Astrocyte of the cerebellum (primary cell): ENCODE data around the gene MCRS1.
"Not testable (repeated sequence)": the region's sequence is repeated elsewhere in the genome, so short reads cannot be mapped to it uniquely, and the experiment has no call there.

Experiments
- DNase-seq: peaks from one replicate; pipeline ENCODE4 v3.0.0-alpha.2; 2011; ENCODE audit warnings: low read depth
- H3K4me3 ChIP-seq: 2 replicates; pipeline ENCODE4 v1.5.1; 2011; ENCODE audit warnings: mild to moderate bottlenecking, low read depth, low read length, moderate library complexity
- in situ Hi-C: cut with HindIII; loops from 2 replicates; pipeline ENCODE4 v1.10.0; 2017; ENCODE audit warnings: low sequenced_read_pairs
- TF ChIP-seq, protein P1 (sequence below): IDR thresholded peaks from 2 replicates; pipeline ENCODE4 v1.5.1; 2012; ENCODE audit warnings: low read length, low read depth, moderate library complexity, mild to moderate bottlenecking; ENCODE audit errors: missing control alignments

MCRS1 gene

DNA sequence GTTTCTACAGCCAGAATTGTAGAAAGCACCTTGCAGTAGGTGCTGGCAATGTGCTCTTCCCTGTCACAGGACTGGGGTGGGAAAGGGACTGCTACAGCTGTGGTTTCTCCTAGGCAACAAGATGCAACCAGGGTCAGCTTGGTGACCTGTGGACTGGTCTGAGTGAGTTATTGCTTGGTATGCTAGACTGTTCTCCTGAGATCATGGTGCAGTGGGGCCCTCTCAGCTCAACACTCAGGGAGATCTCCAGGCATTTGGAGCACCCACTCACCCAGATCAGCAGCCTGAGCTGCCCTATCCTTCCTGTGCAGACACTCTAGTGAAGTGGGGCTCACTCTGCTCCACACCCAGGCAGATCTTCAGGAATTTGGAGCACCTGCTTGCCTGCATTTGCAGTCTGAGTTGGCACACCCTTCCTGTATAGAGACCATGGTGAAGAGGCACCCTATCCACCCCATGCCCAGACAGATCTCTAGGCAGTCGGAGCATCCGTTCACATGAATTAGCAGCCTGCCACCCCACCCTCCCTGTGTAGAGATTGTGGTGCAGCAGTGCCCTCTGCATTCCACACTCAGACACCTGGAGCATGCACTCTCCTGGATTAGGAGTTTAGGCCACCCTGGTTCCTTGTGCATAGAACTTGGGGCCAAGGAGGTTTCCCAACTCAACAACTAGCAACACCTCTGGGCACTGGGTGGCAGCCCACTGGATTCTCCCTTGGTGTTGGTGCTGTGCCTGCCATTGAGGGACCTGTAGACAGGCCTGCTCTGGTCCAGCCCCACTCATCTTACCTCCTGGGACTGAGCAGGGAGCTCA, 41.3 kb upstream of the MCRS1 start:
- no peak overlapping the region for H3K4me3 ChIP-seq
- in situ Hi-C loops, result no loop called here
- TF ChIP-seq, protein P1, sequence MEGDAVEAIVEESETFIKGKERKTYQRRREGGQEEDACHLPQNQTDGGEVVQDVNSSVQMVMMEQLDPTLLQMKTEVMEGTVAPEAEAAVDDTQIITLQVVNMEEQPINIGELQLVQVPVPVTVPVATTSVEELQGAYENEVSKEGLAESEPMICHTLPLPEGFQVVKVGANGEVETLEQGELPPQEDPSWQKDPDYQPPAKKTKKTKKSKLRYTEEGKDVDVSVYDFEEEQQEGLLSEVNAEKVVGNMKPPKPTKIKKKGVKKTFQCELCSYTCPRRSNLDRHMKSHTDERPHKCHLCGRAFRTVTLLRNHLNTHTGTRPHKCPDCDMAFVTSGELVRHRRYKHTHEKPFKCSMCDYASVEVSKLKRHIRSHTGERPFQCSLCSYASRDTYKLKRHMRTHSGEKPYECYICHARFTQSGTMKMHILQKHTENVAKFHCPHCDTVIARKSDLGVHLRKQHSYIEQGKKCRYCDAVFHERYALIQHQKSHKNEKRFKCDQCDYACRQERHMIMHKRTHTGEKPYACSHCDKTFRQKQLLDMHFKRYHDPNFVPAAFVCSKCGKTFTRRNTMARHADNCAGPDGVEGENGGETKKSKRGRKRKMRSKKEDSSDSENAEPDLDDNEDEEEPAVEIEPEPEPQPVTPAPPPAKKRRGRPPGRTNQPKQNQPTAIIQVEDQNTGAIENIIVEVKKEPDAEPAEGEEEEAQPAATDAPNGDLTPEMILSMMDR, result no peak
- DNase-seq, result no peak

DNA sequence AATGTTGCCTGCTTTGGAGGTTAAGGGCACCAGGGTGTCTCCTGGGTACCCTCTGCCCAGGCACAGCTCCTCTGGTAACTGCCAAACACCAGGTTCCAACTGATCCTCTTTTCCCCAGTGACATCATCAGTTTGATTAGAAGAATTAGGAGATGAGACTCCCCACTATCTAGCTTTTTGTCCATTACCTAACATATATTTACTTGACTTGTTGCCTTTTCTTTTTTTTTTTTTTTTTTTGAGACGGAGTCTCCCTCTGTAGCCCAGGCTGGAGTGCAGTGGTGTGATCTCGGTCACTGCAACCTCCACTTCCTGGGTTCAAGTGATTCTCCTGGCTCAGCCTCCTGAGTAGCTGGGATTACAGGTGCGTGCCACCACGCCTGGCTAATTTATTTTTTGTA, 37.6 kb upstream of the MCRS1 start, which contains the start of gene FAM186B:
Gene FAM186B (minus strand): TSS at position 101 of the 400 bp plus-strand sequence. CDS start 162 bp downstream, outside the sequence.
- DNase-seq, in situ Hi-C loops, H3K4me3 ChIP-seq: not testable (repeated sequence)

DNA sequence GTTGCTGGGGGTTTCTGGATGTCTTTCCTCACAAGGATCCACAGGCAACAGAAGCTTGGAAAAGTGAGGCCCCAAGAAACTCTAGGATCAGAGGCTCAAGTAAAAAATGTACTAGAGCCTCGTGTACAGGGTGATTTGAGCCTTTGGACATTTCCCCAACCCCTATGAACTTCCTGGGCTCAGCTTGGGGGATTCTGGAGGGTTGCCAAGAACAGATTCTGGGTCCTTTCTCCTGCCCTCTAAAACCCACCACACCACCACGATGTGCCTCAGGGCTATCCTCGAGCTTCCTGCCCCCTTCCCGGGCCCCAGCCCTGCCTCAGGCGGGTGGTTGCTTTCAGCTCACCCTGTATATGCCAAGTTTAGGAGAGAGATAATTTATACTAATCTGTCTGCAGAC, 36.9 kb upstream of the MCRS1 start:
- in situ Hi-C loops, result no loop called here
- no peak for DNase-seq
- TF ChIP-seq, protein P1, result no peak
- H3K4me3 ChIP-seq, result no peak overlapping the region

DNA sequence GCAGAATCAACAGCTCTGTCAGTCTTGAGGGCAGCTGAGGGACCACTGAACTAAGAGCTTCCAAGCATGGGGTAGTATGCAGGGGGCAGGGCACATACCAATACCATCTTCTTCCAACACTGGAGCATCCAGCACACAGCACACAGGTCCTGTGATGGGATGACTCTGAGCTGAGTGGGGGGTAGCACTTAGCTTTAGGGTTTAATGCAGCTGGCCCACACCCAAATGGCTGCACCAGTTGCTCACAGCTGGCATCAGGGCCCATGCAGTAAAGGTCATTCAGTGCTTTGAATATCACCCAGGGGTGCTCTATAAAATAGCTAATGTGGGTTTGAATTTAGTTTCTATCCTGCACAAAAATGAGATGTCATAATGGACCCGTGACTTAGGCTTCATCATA, 35.8 kb upstream of the MCRS1 start:
- H3K4me3 ChIP-seq, result no peak overlapping the region
- in situ Hi-C loops, result no loop called here
- no peak for DNase-seq
- TF ChIP-seq, protein P1, result no peak

DNA sequence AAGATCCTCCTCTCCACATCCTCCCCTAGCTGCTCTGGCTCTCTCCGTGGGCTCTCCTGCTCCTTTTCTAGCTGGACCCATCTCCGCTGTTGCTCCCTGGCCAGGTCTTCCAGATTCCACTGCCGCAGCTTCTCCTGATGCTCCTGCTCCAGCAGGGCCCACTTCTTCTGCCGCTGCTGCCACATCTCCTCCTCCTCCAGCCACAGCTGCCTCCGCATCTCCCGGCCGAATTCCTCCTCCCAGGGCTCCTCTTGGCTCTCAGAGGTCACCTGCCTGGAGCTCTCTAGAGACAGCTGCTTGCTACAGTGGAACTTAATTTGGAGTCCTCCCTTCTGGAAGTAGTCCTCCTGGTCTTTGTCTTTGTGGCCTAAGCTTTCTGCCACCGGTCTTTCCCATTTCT, 32.0 kb upstream of the MCRS1 start:
- no peak overlapping the region for H3K4me3 ChIP-seq
- TF ChIP-seq, protein P1, result no peak
- in situ Hi-C loops, result no loop called here
- no peak for DNase-seq

DNA sequence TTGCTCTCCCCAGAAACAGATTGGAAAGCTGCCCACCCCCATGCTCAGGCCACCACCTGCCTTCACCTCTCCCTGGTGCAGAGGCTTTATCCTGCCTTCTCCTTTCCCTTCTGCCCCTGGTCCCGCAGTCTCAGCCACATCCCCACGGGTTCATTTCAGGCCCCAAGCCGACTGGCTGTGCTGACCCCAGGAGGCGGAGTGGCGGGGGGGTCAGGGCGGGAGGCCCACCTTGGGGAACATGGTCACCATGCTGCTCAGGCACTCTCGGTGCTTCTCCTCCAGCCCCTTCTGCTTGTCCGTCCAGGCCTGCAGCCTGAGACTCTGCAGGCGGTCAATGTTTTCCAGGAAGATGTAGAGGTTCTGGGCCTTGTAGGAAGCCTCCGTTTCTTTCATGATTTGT, 30.6 kb upstream of the MCRS1 start:
- in situ Hi-C loops, result no loop called here

More for the DNA sequence above, 30.6 kb upstream of the MCRS1 start:
- TF ChIP-seq, protein P1, result no peak
- H3K4me3 ChIP-seq, result no peak overlapping the region
- no peak for DNase-seq
